PC-3 (cell line): Measurements from ENCODE around the gene BRD9. TPM values are rescaled to one million over a fixed set of nuclear protein-coding genes. Genes with fewer than 3 reads are reported as not detected.

ENCODE experiments used
- ATAC-seq: fragments of 200-7000 bp; cut with Tn5 transposase; 2 replicates; pipeline ENCODE4 v1.9.1; 2020; ENCODE audit warnings: mild to moderate bottlenecking, moderate library complexity
- BruUV-seq: library from RNA; stranded (reverse); fragments of 400-500 nt; replicated peaks from 2 replicates; lab custom pipeline; 2021; lab: Mats Ljungman, UMichigan
- CTCF ChIA-PET: fragments of 300-600 bp; sonication (Branson Sonifier 250); formaldehyde crosslinking; loops from one replicate; lab custom pipeline; 2022; ENCODE audit warnings: antibody characterized with exemption; lab: Charles Lee
- POLR2A ChIA-PET: fragments of 300-600 bp; sonication (Branson Sonifier 250); formaldehyde crosslinking; loops from one replicate; lab custom pipeline; 2022; ENCODE audit warnings: antibody characterized with exemption; ENCODE audit not compliant: unreplicated experiment; lab: Charles Lee
- DNase-seq: peaks from one replicate; pipeline ENCODE4 v3.0.0-alpha.2; 2015
- H2AFZ ChIP-seq: fragments of 300-600 bp; sonication (generic); 2 replicates; pipeline ENCODE4 v1.6.0; 2016; ENCODE audit warnings: antibody characterized with exemption, low read length
- H3F3A ChIP-seq: fragments of 300-600 bp; sonication (generic); one replicate; pipeline ENCODE4 v1.6.0; 2017; ENCODE audit warnings: antibody characterized with exemption, low read length, control low read depth, mild to moderate bottlenecking; ENCODE audit not compliant: unreplicated experiment
- H3K27ac ChIP-seq: fragments of 300-600 bp; sonication (generic); 2 replicates; pipeline ENCODE4 v1.5.1; 2016; ENCODE audit warnings: mild to moderate bottlenecking, low read length
- H3K27me3 ChIP-seq: fragments of 300-600 bp; sonication (generic); 2 replicates; pipeline ENCODE4 v1.6.1; 2016; ENCODE audit warnings: low read length, mixed read lengths
- H3K36me3 ChIP-seq: fragments of 300-600 bp; sonication (generic); 2 replicates; pipeline ENCODE4 v1.6.1; 2016; ENCODE audit warnings: low read depth, mixed run types, low read length, mixed read lengths
- H3K4me1 ChIP-seq: fragments of 300-600 bp; sonication (generic); 2 replicates; pipeline ENCODE4 v1.5.1; 2016; ENCODE audit warnings: low read length; ENCODE audit not compliant: insufficient read depth
- H3K4me2 ChIP-seq: fragments of 300-600 bp; sonication (generic); 2 replicates; pipeline ENCODE4 v1.6.0; 2016; ENCODE audit warnings: low read length
- H3K4me3 ChIP-seq: fragments of 300-600 bp; sonication (generic); 2 replicates; pipeline ENCODE4 v1.5.1; 2016; ENCODE audit warnings: mild to moderate bottlenecking, low read length, mixed read lengths
- H3K79me2 ChIP-seq: fragments of 300-600 bp; sonication (generic); 2 replicates; pipeline ENCODE4 v1.6.1; 2017; ENCODE audit warnings: low read length, mixed read lengths
- H3K9ac ChIP-seq: fragments of 300-600 bp; sonication (generic); 2 replicates; pipeline ENCODE4 v1.6.0; 2016; ENCODE audit warnings: mild to moderate bottlenecking, low read length
- H3K9me2 ChIP-seq: fragments of 300-600 bp; sonication (generic); replicated peaks from 2 replicates; pipeline ENCODE4 v1.6.1; 2016; ENCODE audit warnings: mixed run types, low read length, mixed read lengths
- H3K9me3 ChIP-seq: fragments of 300-600 bp; sonication (generic); 2 replicates; pipeline ENCODE4 v1.6.1; 2016; ENCODE audit warnings: low read length, mixed read lengths
- H4K20me1 ChIP-seq: fragments of 300-600 bp; sonication (generic); 2 replicates; pipeline ENCODE4 v1.6.1; 2016; ENCODE audit warnings: low read length, mixed read lengths
- EZH2 ChIP-seq: fragments of 300-600 bp; sonication (generic); IDR thresholded peaks from one replicate; pipeline ENCODE4 v1.6.1; 2017; ENCODE audit warnings: antibody characterized with exemption, mild to moderate bottlenecking, low read length; ENCODE audit not compliant: unreplicated experiment
- EZH2phosphoT487 ChIP-seq: fragments of 300-600 bp; sonication (generic); IDR thresholded peaks from 2 replicates; pipeline ENCODE4 v1.6.1; 2018; ENCODE audit warnings: mild to moderate bottlenecking, antibody characterized with exemption, low read length, borderline replicate concordance
- intact Hi-C: fragments of 100-400 bp; cut with micrococcal nuclease; formaldehyde crosslinking; loops from 2 replicates; pipeline ENCODE4 v1.9.0; 2023
- total RNA-seq: library from RNA; depleted of rRNA; stranded (reverse); fragments of >200 nt; gene quantifications from 2 replicates; pipeline ENCODE4 v1.2.3, GENCODE V29; 2014
- TF ChIP-seq, protein P1 (sequence below): fragments of 300-600 bp; sonication (generic); conservative IDR thresholded peaks from 2 replicates; pipeline ENCODE4 v1.5.1; 2017; ENCODE audit warnings: antibody characterized with exemption, low read depth, mild to moderate bottlenecking, low read length

BRD9 gene
- total RNA-seq, 1 experiment from 2014 or later: 50.4 TPM

DNA sequence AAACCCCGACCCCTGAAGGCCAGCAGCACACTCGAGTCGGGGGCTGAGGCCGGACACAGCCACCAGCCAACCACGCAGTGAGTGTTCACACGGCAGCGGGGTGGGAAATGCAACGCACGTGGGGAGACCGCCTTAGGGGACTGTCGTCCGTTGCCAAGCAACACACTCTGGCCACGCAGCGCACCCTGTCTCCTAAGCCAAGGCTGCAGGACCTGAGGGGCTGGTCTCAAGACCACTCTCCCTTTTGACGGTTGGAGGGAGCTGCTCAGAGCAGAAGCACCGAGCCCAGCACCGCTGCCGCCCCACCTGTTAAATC, 7.5 kb downstream of the BRD9 start:
- peaks cover 94% of the 10 kb centered on the region for H3K36me3 ChIP-seq
- no peaks in the 10 kb centered on the region for H3K4me1 ChIP-seq
- no TSS peak for BruUV-seq
- no peak overlapping the region for H3K4me3 ChIP-seq
- H3K4me2 ChIP-seq: no peak overlapping the region
- no peaks in the 10 kb centered on the region for H3K9me3 ChIP-seq
- no peak for TF ChIP-seq EZH2phosphoT487
- TF ChIP-seq, protein P1, sequence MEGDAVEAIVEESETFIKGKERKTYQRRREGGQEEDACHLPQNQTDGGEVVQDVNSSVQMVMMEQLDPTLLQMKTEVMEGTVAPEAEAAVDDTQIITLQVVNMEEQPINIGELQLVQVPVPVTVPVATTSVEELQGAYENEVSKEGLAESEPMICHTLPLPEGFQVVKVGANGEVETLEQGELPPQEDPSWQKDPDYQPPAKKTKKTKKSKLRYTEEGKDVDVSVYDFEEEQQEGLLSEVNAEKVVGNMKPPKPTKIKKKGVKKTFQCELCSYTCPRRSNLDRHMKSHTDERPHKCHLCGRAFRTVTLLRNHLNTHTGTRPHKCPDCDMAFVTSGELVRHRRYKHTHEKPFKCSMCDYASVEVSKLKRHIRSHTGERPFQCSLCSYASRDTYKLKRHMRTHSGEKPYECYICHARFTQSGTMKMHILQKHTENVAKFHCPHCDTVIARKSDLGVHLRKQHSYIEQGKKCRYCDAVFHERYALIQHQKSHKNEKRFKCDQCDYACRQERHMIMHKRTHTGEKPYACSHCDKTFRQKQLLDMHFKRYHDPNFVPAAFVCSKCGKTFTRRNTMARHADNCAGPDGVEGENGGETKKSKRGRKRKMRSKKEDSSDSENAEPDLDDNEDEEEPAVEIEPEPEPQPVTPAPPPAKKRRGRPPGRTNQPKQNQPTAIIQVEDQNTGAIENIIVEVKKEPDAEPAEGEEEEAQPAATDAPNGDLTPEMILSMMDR: no peak
- no peak for TF ChIP-seq EZH2
- no peak overlapping the region for H3K9ac ChIP-seq
- no peaks in the 10 kb centered on the region for H3K9me2 ChIP-seq
- POLR2A ChIA-PET: interaction anchor here (0.6 kb wide), 1 partner anchor 411 kb away, joined by 4 read pairs; no protein-coding TSS in a partner anchor
- no peaks in the 10 kb centered on the region for H3K27me3 ChIP-seq
- peaks cover 28% of the 10 kb centered on the region for H4K20me1 ChIP-seq
- DNase-seq: no peak
- H3K27ac ChIP-seq: no peak overlapping the region
- H3K79me2 ChIP-seq: peaks cover 93% of the 10 kb centered on the region
- no peak overlapping the region for H2AFZ ChIP-seq
- ATAC-seq: no peak
- intact Hi-C loops: no loop called here
- no peaks in the 10 kb centered on the region for H3F3A ChIP-seq
- CTCF ChIA-PET: no interaction called here

DNA sequence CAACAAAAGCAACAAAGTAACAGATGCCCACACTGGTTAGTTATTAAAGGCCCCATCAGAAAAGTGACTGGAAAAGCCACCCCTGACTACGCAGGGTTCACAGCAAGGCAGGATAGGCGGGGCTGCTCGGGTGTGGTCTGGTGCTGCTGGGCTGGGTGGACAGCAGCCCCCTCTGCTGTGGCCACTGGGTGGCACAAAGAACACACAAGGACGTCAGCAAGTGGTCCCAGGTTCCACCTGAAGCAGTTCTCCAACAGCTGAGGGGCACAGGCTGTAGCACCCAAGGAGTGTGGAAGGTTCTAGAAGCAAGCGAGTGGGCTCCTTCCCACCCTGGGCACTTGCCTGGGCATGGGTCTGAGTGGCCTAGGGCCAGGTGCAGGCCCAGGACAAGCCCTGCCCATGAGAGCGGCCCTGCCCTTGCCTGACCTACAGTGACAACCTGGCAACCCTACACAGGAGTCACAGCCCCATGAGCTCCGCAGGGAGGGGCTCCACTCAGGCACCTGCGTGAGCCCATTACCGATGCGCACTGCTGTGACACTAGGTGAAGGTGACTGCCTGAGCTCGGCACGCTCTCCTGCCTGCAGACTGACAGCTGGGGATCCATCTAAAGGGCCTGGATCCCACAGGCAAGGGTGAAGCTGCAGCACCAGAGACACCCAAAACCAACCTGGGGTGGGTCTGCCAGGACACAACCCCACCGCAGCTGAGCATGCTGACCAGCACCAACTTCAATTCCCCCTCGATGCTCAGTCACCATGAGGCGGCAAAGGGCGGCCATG, 8.1 kb downstream of the BRD9 start:
- BruUV-seq: no TSS peak
- H4K20me1 ChIP-seq: peaks cover 25% of the 10 kb centered on the region
- H3F3A ChIP-seq: no peaks in the 10 kb centered on the region
- CTCF ChIA-PET: no interaction called here
- H3K27me3 ChIP-seq: no peaks in the 10 kb centered on the region
- no peaks in the 10 kb centered on the region for H3K9me3 ChIP-seq
- TF ChIP-seq EZH2 (no peak), EZH2phosphoT487 (no peak)
- TF ChIP-seq, protein P1: no peak
- DNase-seq (no peak), ATAC-seq (peak; percentile 27; the same call in 1 of the 2 replicates)
- intact Hi-C loops: no loop called here
- no peak overlapping the region for H3K9ac ChIP-seq
- no peak overlapping the region for H3K4me2 ChIP-seq
- H3K4me1 ChIP-seq: no peaks in the 10 kb centered on the region
- H3K36me3 ChIP-seq: peaks cover 88% of the 10 kb centered on the region
- H3K79me2 ChIP-seq: peaks cover 87% of the 10 kb centered on the region
- no peak overlapping the region for H3K4me3 ChIP-seq
- POLR2A ChIA-PET: interaction anchor here (0.6 kb wide), 1 partner anchor 411 kb away, joined by 4 read pairs; no protein-coding TSS in a partner anchor
- no peak overlapping the region for H2AFZ ChIP-seq
- no peak overlapping the region for H3K27ac ChIP-seq
- H3K9me2 ChIP-seq: no peaks in the 10 kb centered on the region

DNA sequence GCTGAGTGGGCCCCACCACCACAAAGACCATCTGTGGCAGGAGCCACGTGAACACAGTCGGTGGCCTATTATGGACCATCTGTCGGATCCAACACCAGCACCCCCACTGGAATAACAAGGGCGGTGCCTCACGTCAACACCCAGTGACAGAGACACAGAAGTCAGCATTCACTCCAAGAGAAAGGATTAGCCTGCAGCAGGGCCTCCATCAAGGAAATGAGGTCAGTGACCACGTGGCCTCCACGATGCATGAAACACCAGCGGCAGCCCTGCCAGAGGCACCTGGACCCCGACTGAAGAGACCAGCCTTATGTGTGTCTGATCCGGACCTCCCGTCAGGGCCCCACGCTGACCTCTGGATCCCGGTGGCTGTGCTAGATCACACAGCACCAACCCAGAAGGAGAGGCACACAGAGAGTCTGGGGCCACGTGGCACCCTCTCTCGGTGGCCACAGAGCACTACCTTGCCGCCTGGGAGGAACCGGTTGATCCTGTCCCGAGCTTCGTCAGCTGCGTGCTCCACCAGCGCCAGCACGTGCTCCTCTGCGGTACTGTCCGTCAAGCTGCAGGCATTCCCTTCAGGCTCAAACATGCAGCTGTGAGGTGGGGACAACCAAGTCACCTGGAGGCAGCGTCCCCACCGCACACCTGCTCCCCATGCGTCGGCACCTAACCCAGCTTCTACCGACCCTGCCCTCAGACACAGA, 9.0 kb downstream of the BRD9 start:
- H3K79me2 ChIP-seq: peaks cover 78% of the 10 kb centered on the region

More for the DNA sequence above, 9.0 kb downstream of the BRD9 start:
- no peak overlapping the region for H3K4me3 ChIP-seq
- no peaks in the 10 kb centered on the region for H3K27me3 ChIP-seq
- ChIA-PET POLR2A (no interaction called here), CTCF (no interaction called here)
- TF ChIP-seq EZH2: no peak
- TF ChIP-seq, protein P1: no peak
- no peak for TF ChIP-seq EZH2phosphoT487
- no peaks in the 10 kb centered on the region for H3K9me3 ChIP-seq
- H2AFZ ChIP-seq: no peak overlapping the region
- H3K4me1 ChIP-seq: no peaks in the 10 kb centered on the region
- intact Hi-C loops: no loop called here
- DNase-seq (no peak), ATAC-seq (no peak)
- no peak overlapping the region for H3K4me2 ChIP-seq
- H3K9me2 ChIP-seq: no peaks in the 10 kb centered on the region
- no peak overlapping the region for H3K9ac ChIP-seq
- no peak overlapping the region for H3K27ac ChIP-seq
- no TSS peak for BruUV-seq
- H4K20me1 ChIP-seq: peaks cover 23% of the 10 kb centered on the region
- H3K36me3 ChIP-seq: peaks cover 79% of the 10 kb centered on the region
- H3F3A ChIP-seq: no peaks in the 10 kb centered on the region
